ENCODE results near the gene MRPS35.

The MRPS35 gene

GRCh38 chr12:27794818-27795584 lies 84.4 kb downstream of the MRPS35 start:
- H3K4me3 ChIP-seq (ENCODE audit: low read depth, low read length): no peak overlapping the region
- no peak for DNase-seq (ENCODE audit: low read depth)
- no peak for TF ChIP-seq CTCF (IDR thresholded peaks at IDR 0.05; ENCODE audit: low read depth, low read length, missing control alignments)

DNA sequence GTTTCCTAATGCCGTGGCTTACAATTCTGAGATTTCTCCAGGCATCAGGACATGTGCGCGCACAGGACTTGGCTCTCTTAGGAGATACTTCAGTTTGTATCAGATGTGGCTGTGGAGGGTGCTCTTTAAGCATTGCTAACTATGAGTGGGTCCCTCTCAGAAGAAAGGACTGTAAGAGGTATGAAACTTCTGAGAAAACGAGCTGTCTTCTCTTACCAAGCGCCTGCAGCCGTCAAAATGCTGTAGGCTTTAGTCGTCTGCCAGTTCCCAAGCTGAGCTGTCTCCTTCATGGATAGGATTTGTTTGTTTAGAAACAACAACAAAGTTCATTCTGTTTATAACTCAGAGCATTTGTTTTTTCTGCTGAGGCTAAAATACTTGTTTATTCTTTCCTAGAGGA lies 85.5 kb downstream of the MRPS35 start:
- H3K4me3 ChIP-seq (ENCODE audit: low read depth, low read length): no peak overlapping the region
- no peak for TF ChIP-seq CTCF (IDR thresholded peaks at IDR 0.05; ENCODE audit: low read depth, low read length, missing control alignments)
- no peak for DNase-seq (ENCODE audit: low read depth)

DNA sequence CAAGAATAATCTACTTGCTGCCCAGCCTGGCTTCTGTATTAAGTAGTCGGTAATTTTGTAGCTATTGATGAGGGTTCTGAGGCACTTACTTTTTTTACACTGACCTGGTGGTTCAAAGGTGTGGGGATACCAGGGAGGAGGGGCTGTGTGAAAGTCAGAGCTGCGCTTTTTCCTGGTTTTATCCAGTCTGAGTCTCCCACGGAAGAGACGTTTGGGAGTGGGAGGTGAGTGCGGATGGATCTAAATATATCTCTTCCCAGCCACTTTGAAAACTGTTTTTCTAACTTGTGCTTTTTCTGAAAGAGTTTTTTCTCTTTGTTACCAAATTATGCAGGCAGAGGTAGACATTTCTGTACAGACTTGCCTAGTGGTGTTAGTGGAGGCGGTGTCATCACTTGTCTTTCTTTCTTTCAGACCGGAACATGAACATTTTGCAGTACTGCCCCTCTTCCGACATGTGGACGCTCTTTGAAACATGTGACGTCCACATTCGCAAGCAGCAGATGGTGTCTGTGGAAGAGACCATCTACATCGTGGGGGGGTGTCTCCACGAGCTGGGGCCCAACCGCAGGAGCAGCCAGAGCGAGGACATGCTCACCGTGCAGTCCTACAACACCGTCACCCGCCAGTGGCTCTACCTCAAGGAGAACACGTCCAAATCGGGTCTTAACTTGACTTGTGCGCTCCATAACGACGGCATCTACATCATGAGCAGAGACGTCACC lies 86.8 kb downstream of the MRPS35 start:
- H3K4me3 ChIP-seq (ENCODE audit: low read depth, low read length): no peak overlapping the region
- no peak for TF ChIP-seq CTCF (IDR thresholded peaks at IDR 0.05; ENCODE audit: low read depth, low read length, missing control alignments)
- DNase-seq (ENCODE audit: low read depth): no peak

DNA sequence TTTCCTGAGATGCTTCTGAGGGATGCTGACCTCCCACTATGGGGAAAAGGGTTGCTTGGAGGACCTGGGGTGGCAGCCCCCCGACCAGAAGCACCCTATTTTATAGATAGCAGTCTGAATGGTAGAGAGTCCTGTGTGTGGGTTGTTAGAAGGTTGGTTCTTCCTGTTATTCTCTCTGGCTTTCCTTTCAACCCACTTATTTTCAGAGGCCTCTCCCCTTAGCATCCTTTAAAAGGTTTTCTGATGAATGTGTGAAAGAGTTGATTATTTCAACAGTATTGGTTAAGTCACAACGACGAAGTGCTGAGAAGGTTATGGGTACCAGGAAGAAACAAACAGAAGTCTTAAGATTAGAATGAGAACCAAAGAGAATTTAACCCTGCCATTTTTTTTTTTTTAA lies 90.2 kb downstream of the MRPS35 start:
- no peak for TF ChIP-seq CTCF (IDR thresholded peaks at IDR 0.05; ENCODE audit: low read depth, low read length, missing control alignments)
- H3K4me3 ChIP-seq (ENCODE audit: low read depth, low read length): no peak overlapping the region
- no peak for DNase-seq (ENCODE audit: low read depth)

DNA sequence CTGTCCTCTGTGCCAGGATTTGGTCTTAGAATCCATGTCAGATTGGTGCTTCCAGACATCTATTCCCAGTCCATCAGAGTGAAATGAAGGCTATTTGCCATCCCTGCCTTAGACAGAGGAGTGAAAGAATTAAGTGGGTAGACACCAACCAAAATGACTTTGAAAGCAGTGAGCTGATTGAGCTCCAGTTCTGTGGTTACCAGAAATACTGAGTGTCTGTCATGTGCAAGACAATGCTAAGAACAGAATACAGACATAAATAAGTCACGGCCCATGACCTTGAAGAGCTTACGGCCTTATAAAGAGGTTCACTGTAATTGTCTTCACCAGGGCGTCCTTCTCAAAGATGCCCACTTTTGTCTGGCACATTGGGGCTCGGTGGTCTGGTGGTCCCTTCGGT lies 91.0 kb downstream of the MRPS35 start:
- H3K4me3 ChIP-seq (ENCODE audit: low read depth, low read length): no peak overlapping the region
- DNase-seq (ENCODE audit: low read depth): no peak
- no peak for TF ChIP-seq CTCF (IDR thresholded peaks at IDR 0.05; ENCODE audit: low read depth, low read length, missing control alignments)

- no peak for TF ChIP-seq CTCF (IDR thresholded peaks at IDR 0.05; ENCODE audit: low read depth, low read length, missing control alignments)
- DNase-seq (ENCODE audit: low read depth): no peak
- no peak overlapping the region for H3K4me3 ChIP-seq (ENCODE audit: low read depth, low read length)
These were observed 91.9 kb downstream of the MRPS35 start for GRCh38 chr12:27802511-27802910.
